CD4-positive, alpha-beta T cell treated with Interferon gamma for 1 hour (primary cell): ENCODE data around the gene SIAH3.

ENCODE experiments used
- DNase-seq: peaks from one replicate; pipeline ENCODE4 v3.0.0-alpha.2; 2020

The SIAH3 gene

GRCh38 chr13:45817833-45818232 lies 33.7 kb downstream of the SIAH3 start:
- DNase-seq = no peak

GRCh38 chr13:45816427-45816826 lies 35.1 kb downstream of the SIAH3 start:
- DNase-seq = no peak

- DNase-seq = no peak
These were observed 38.7 kb downstream of the SIAH3 start for GRCh38 chr13:45812695-45813372.

- no peak for DNase-seq
These were observed 39.5 kb downstream of the SIAH3 start for GRCh38 chr13:45811891-45812694.

GRCh38 chr13:45809801-45810394 lies 41.7 kb downstream of the SIAH3 start:
- no peak for DNase-seq

- DNase-seq = no peak
These were observed 42.6 kb downstream of the SIAH3 start for GRCh38 chr13:45808925-45809324.

- no peak for DNase-seq
These were observed 43.9 kb downstream of the SIAH3 start for GRCh38 chr13:45807520-45808099.

GRCh38 chr13:45800485-45800884 lies 51.1 kb downstream of the SIAH3 start:
- DNase-seq = no peak

- DNase-seq = no peak
These were observed 52.1 kb downstream of the SIAH3 start for GRCh38 chr13:45799451-45799850.

- DNase-seq = no peak
These were observed 52.7 kb downstream of the SIAH3 start for GRCh38 chr13:45798851-45799250.

- DNase-seq = no peak
These were observed 54.9 kb downstream of the SIAH3 start for GRCh38 chr13:45796426-45797235.

GRCh38 chr13:45792827-45793303 lies 58.7 kb downstream of the SIAH3 start:
- DNase-seq = no peak

- no peak for DNase-seq
These were observed 63.5 kb downstream of the SIAH3 start for GRCh38 chr13:45788011-45788410.

- DNase-seq = no peak
These were observed 64.2 kb downstream of the SIAH3 start for GRCh38 chr13:45787346-45787745.

- DNase-seq = no peak
These were observed 65.1 kb downstream of the SIAH3 start for GRCh38 chr13:45786293-45786920.

GRCh38 chr13:45784755-45785675 lies 66.5 kb downstream of the SIAH3 start:
- no peak for DNase-seq

- no peak for DNase-seq
These were observed 68.1 kb downstream of the SIAH3 start for GRCh38 chr13:45783346-45784043.

GRCh38 chr13:45782327-45783045 lies 69.1 kb downstream of the SIAH3 start:
- DNase-seq = no peak

- no peak for DNase-seq
These were observed 69.8 kb downstream of the SIAH3 start for GRCh38 chr13:45781553-45782326.
